ENCODE data around the gene DDIT3. TPM values are rescaled to one million over a fixed set of nuclear protein-coding genes. Genes with fewer than 3 reads are reported as not detected.

Gene DDIT3
- total and polyA plus RNA-seq, 2 of the 4 experiments (the other 2 are of a cell fraction): 19.4 to 54.4 TPM

- H2AK5ac ChIP-seq (ENCODE audit: low read depth, low read length): peak overlapping the region; percentile 100
- WGBS, 2 experiments (ENCODE audit: extremely low coverage in 2 of 2, insufficient read length in 1 of 2): 10% methylated on average over 2 of the region's 8 CpGs; no CpG with 5 or more reads in 1 of the 2 experiments
- intact Hi-C loops (cut with micrococcal nuclease): no loop called here
Measured at GRCh38 chr12:57519796-57520052, 590 bp downstream of the DDIT3 start.

More at GRCh38 chr12:57519796-57520052, 590 bp downstream of the DDIT3 start:
- H3K14ac ChIP-seq (replicated peaks; ENCODE audit: low read depth, low read length): peak overlapping the region; percentile 100
- in situ Hi-C loops (cut with MboI; ENCODE audit: low sequenced_read_pairs): no loop called here
- peak overlapping the region; percentile 100 for H2AK9ac ChIP-seq (replicated peaks; ENCODE audit: low read depth, low read length, poor library complexity)
- peaks cover 18 to 78% of the 10 kb centered on the region in 2 experiments for H3K79me1 ChIP-seq (ENCODE audit: low read depth in 1 of 2, low read length in 2 of 2)
- H3K9me1 ChIP-seq (ENCODE audit: insufficient read depth, low read length): peaks cover 16% of the 10 kb centered on the region
- no peak overlapping the region for H2BK20ac ChIP-seq (ENCODE audit: low read depth, low read length)
- ChIA-PET CTCF (interaction anchor here (1.2 kb wide), 1 partner anchor 18 kb away, joined by 3 read pairs; no protein-coding TSS in a partner anchor), POLR2A (ENCODE audit: unreplicated experiment) (interaction anchor here (1.1 kb wide), 1 partner anchor 16 kb away, joined by 6 read pairs; no protein-coding TSS in a partner anchor)
- H3K9ac ChIP-seq (ENCODE audit: low read depth, low read length): peak overlapping the region; percentile 100
- H4K8ac ChIP-seq (ENCODE audit: low read depth in 2 of 2, low read length in 2 of 2): peak overlapping the region; percentile 47 to 92; a peak in 2 of 4 replicates
- H3K27me3 ChIP-seq (ENCODE audit: control insufficient read depth, insufficient read depth, low read length): no peaks in the 10 kb centered on the region
- peak overlapping the region; percentile 98 for H3K56ac ChIP-seq (ENCODE audit: extremely low read depth, insufficient read depth, low read length)
- TF ChIP-seq MXI1 (IDR thresholded peaks at IDR 0.05; ENCODE audit: borderline replicate concordance, low read depth, low read length) (no peak), CTCF (conservative IDR thresholded peaks at IDR 0.05; ENCODE audit: low read depth, low read length) (0 out of 2 replicates have a peak, but pooled peaks have one; percentile 2), RAD21 (IDR thresholded peaks at IDR 0.05; ENCODE audit: low read length) (no peak), RFX5 (IDR thresholded peaks at IDR 0.05; ENCODE audit: low read depth, low read length) (no peak), CEBPB (IDR thresholded peaks at IDR 0.05; ENCODE audit: low read depth, low read length) (no peak), BHLHE40 (IDR thresholded peaks at IDR 0.05; ENCODE audit: low read depth, low read length) (no peak)
- ATAC-seq (ENCODE audit: low read depth) (no peak), DNase-seq (no peak)
- peaks cover 74% of the 10 kb centered on the region for H4K20me1 ChIP-seq (ENCODE audit: insufficient read depth, low read length)
- peak overlapping the region; percentile 89 for H2AFZ ChIP-seq (replicated peaks; ENCODE audit: low read length, poor library complexity)
- peak overlapping the region; percentile 99 for H3K27ac ChIP-seq (ENCODE audit: insufficient read depth, low read length)
- no TSS peak for BruUV-seq (replicated peaks)
- no peak overlapping the region for H2BK15ac ChIP-seq (ENCODE audit: low read depth, low read length)
- peak overlapping the region; percentile 100 for H3K23ac ChIP-seq (ENCODE audit: low read depth, low read length)
- peak overlapping the region; percentile 96 for H2BK5ac ChIP-seq (ENCODE audit: low read depth, low read length, poor library complexity, severe bottlenecking)
- peaks cover 22% of the 10 kb centered on the region for H3K4me1 ChIP-seq (ENCODE audit: control insufficient read depth, insufficient read depth, low read length)
- peak overlapping the region; percentile 95 for H3K18ac ChIP-seq (ENCODE audit: low read depth, low read length)
- H2BK120ac ChIP-seq (ENCODE audit: low read depth, low read length): peak overlapping the region; percentile 83; the same call in 1 of the 2 replicates
- H3K36me3 ChIP-seq (ENCODE audit: control insufficient read depth, insufficient read depth, low read length): peaks cover 44% of the 10 kb centered on the region
- dilution Hi-C loops (cut with HindIII; ENCODE audit: low sequenced_read_pairs, unreplicated experiment): no loop called here
- H3K9me3 ChIP-seq (ENCODE audit: control insufficient read depth, insufficient read depth, low read length): no peaks in the 10 kb centered on the region
- H3K4me3 ChIP-seq (ENCODE audit: insufficient read depth, low read depth, low read length): peak overlapping the region; percentile 95
- peak overlapping the region; percentile 20 for H4K5ac ChIP-seq (ENCODE audit: low read depth, low read length)
- H3K4ac ChIP-seq (ENCODE audit: low read depth, low read length): peak overlapping the region; percentile 100
- H3K4me2 ChIP-seq (ENCODE audit: low read depth, low read length): peak overlapping the region; percentile 87
- peak overlapping the region; percentile 93 for H4K91ac ChIP-seq (ENCODE audit: insufficient read depth, low read depth, low read length)

Measured in IMR-90 (cell line).